ENCODE results near the gene OR7G1.

OR7G1 gene

GRCh38 chr19:9144920-9145319 lies 29.4 kb upstream of the OR7G1 start:
- H3K4me3 ChIP-seq (ENCODE audit: low read length) = peak overlapping the region; percentile 1
- H3K27me3 ChIP-seq (replicated peaks; ENCODE audit: control insufficient read depth, insufficient read depth, low read length) = no peaks in the 10 kb centered on the region
- no peak overlapping the region for H3K9ac ChIP-seq (ENCODE audit: low read length)
- H3K9me3 ChIP-seq (ENCODE audit: control insufficient read depth, low read length) = peaks cover 18% of the 10 kb centered on the region
- peak; percentile 14 for DNase-seq (ENCODE audit: low read depth)
- H3K36me3 ChIP-seq (ENCODE audit: control insufficient read depth, insufficient read depth, low read length, severe bottlenecking) = peaks cover 14% of the 10 kb centered on the region
- H3K4me1 ChIP-seq (ENCODE audit: control insufficient read depth, insufficient read depth, low read length) = peaks cover 8% of the 10 kb centered on the region

- Histone ChIP-seq H3K9me3 (ENCODE audit: control insufficient read depth, low read length) (peaks cover 10% of the 10 kb centered on the region), H3K36me3 (ENCODE audit: control insufficient read depth, insufficient read depth, low read length, severe bottlenecking) (no peaks in the 10 kb centered on the region), H3K9ac (ENCODE audit: low read length) (peak within 1 kb of the TSS; percentile 99), H3K4me3 (ENCODE audit: low read length) (peak within 1 kb of the TSS; percentile 100), H3K4me1 (ENCODE audit: control insufficient read depth, insufficient read depth, low read length) (peaks cover 11% of the 10 kb centered on the region), H3K27me3 (replicated peaks; ENCODE audit: control insufficient read depth, insufficient read depth, low read length) (no peaks in the 10 kb centered on the region)
- peak; percentile 99 for DNase-seq (ENCODE audit: low read depth)
Observed at GRCh38 chr19:9140159-9140874, 24.8 kb upstream of the OR7G1 start, which contains the start of gene ZNF317. Gene ZNF317, plus strand, starts transcription at chr19:9140397. Its CDS starts 15,620 bp downstream, at chr19:9156017.

GRCh38 chr19:9139609-9140158 lies 24.1 kb upstream of the OR7G1 start:
- no peaks in the 10 kb centered on the region for H3K36me3 ChIP-seq (ENCODE audit: control insufficient read depth, insufficient read depth, low read length, severe bottlenecking)
- peak overlapping the region; percentile 99 for H3K9ac ChIP-seq (ENCODE audit: low read length)
- no peak for DNase-seq (ENCODE audit: low read depth)
- H3K9me3 ChIP-seq (ENCODE audit: control insufficient read depth, low read length) = peaks cover 4% of the 10 kb centered on the region
- H3K4me1 ChIP-seq (ENCODE audit: control insufficient read depth, insufficient read depth, low read length) = peaks cover 11% of the 10 kb centered on the region
- no peaks in the 10 kb centered on the region for H3K27me3 ChIP-seq (replicated peaks; ENCODE audit: control insufficient read depth, insufficient read depth, low read length)
- H3K4me3 ChIP-seq (ENCODE audit: low read length) = peak overlapping the region; percentile 100

GRCh38 chr19:9132422-9132821 lies 16.9 kb upstream of the OR7G1 start:
- H3K27me3 ChIP-seq (replicated peaks; ENCODE audit: control insufficient read depth, insufficient read depth, low read length) = no peaks in the 10 kb centered on the region
- no peaks in the 10 kb centered on the region for H3K9me3 ChIP-seq (ENCODE audit: control insufficient read depth, low read length)
- H3K4me3 ChIP-seq (ENCODE audit: low read length) = no peak overlapping the region
- DNase-seq (ENCODE audit: low read depth) = no peak
- H3K4me1 ChIP-seq (ENCODE audit: control insufficient read depth, insufficient read depth, low read length) = no peaks in the 10 kb centered on the region
- H3K36me3 ChIP-seq (ENCODE audit: control insufficient read depth, insufficient read depth, low read length, severe bottlenecking) = no peaks in the 10 kb centered on the region
- no peak overlapping the region for H3K9ac ChIP-seq (ENCODE audit: low read length)

- H3K36me3 ChIP-seq (ENCODE audit: control insufficient read depth, insufficient read depth, low read length, severe bottlenecking) = no peaks in the 10 kb centered on the region
- H3K9me3 ChIP-seq (ENCODE audit: control insufficient read depth, low read length) = no peaks in the 10 kb centered on the region
- H3K9ac ChIP-seq (ENCODE audit: low read length) = no peak overlapping the region
- no peak for DNase-seq (ENCODE audit: low read depth)
- no peak overlapping the region for H3K4me3 ChIP-seq (ENCODE audit: low read length)
- H3K27me3 ChIP-seq (replicated peaks; ENCODE audit: control insufficient read depth, insufficient read depth, low read length) = no peaks in the 10 kb centered on the region
- H3K4me1 ChIP-seq (ENCODE audit: control insufficient read depth, insufficient read depth, low read length) = no peaks in the 10 kb centered on the region
Observed at GRCh38 chr19:9130965-9131364, 15.4 kb upstream of the OR7G1 start.

GRCh38 chr19:9128171-9128570 lies 12.6 kb upstream of the OR7G1 start:
- H3K9ac ChIP-seq (ENCODE audit: low read length) = no peak overlapping the region
- no peaks in the 10 kb centered on the region for H3K9me3 ChIP-seq (ENCODE audit: control insufficient read depth, low read length)
- DNase-seq (ENCODE audit: low read depth) = no peak
- H3K27me3 ChIP-seq (replicated peaks; ENCODE audit: control insufficient read depth, insufficient read depth, low read length) = no peaks in the 10 kb centered on the region
- H3K4me1 ChIP-seq (ENCODE audit: control insufficient read depth, insufficient read depth, low read length) = no peaks in the 10 kb centered on the region
- H3K4me3 ChIP-seq (ENCODE audit: low read length) = no peak overlapping the region
- H3K36me3 ChIP-seq (ENCODE audit: control insufficient read depth, insufficient read depth, low read length, severe bottlenecking) = no peaks in the 10 kb centered on the region

- H3K9me3 ChIP-seq (ENCODE audit: control insufficient read depth, low read length) = no peaks in the 10 kb centered on the region
- H3K9ac ChIP-seq (ENCODE audit: low read length) = no peak within 1 kb of the TSS
- H3K4me1 ChIP-seq (ENCODE audit: control insufficient read depth, insufficient read depth, low read length) = no peaks in the 10 kb centered on the region
- H3K27me3 ChIP-seq (replicated peaks; ENCODE audit: control insufficient read depth, insufficient read depth, low read length) = no peaks in the 10 kb centered on the region
- H3K36me3 ChIP-seq (ENCODE audit: control insufficient read depth, insufficient read depth, low read length, severe bottlenecking) = no peaks in the 10 kb centered on the region
- H3K4me3 ChIP-seq (ENCODE audit: low read length) = no peak within 1 kb of the TSS
- DNase-seq (ENCODE audit: low read depth) = no peak
Observed at GRCh38 chr19:9126900-9127405, 11.4 kb upstream of the OR7G1 start, which contains the start of gene OR7G3. Gene OR7G3, minus strand, starts transcription at chr19:9126950. Its CDS starts 0 bp downstream, at chr19:9126950.

GRCh38 chr19:9116547-9116946 lies 984 bp upstream of the OR7G1 start:
- H3K9ac ChIP-seq (ENCODE audit: low read length) = no peak overlapping the region
- H3K27me3 ChIP-seq (replicated peaks; ENCODE audit: control insufficient read depth, insufficient read depth, low read length) = no peaks in the 10 kb centered on the region
- no peaks in the 10 kb centered on the region for H3K4me1 ChIP-seq (ENCODE audit: control insufficient read depth, insufficient read depth, low read length)
- H3K4me3 ChIP-seq (ENCODE audit: low read length) = no peak overlapping the region
- no peaks in the 10 kb centered on the region for H3K36me3 ChIP-seq (ENCODE audit: control insufficient read depth, insufficient read depth, low read length, severe bottlenecking)
- no peaks in the 10 kb centered on the region for H3K9me3 ChIP-seq (ENCODE audit: control insufficient read depth, low read length)
- no peak for DNase-seq (ENCODE audit: low read depth)

GRCh38 chr19:9109959-9110358 lies 5.6 kb downstream of the OR7G1 start:
- H3K36me3 ChIP-seq (ENCODE audit: control insufficient read depth, insufficient read depth, low read length, severe bottlenecking) = no peaks in the 10 kb centered on the region
- H3K9me3 ChIP-seq (ENCODE audit: control insufficient read depth, low read length) = no peaks in the 10 kb centered on the region
- H3K4me3 ChIP-seq (ENCODE audit: low read length) = no peak overlapping the region
- H3K9ac ChIP-seq (ENCODE audit: low read length) = no peak overlapping the region
- H3K27me3 ChIP-seq (replicated peaks; ENCODE audit: control insufficient read depth, insufficient read depth, low read length) = no peaks in the 10 kb centered on the region
- no peaks in the 10 kb centered on the region for H3K4me1 ChIP-seq (ENCODE audit: control insufficient read depth, insufficient read depth, low read length)
- DNase-seq (ENCODE audit: low read depth) = no peak

GRCh38 chr19:9107375-9107774 lies 8.2 kb downstream of the OR7G1 start, which contains the start of gene OR7G2:
Gene OR7G2, minus strand, starts transcription at chr19:9107475. Its CDS starts 4,232 bp downstream, at chr19:9103243.
- H3K9ac ChIP-seq (ENCODE audit: low read length) = no peak within 1 kb of the TSS
- no peaks in the 10 kb centered on the region for H3K9me3 ChIP-seq (ENCODE audit: control insufficient read depth, low read length)
- H3K27me3 ChIP-seq (replicated peaks; ENCODE audit: control insufficient read depth, insufficient read depth, low read length) = no peaks in the 10 kb centered on the region
- H3K4me3 ChIP-seq (ENCODE audit: low read length) = no peak within 1 kb of the TSS
- H3K4me1 ChIP-seq (ENCODE audit: control insufficient read depth, insufficient read depth, low read length) = no peaks in the 10 kb centered on the region
- no peaks in the 10 kb centered on the region for H3K36me3 ChIP-seq (ENCODE audit: control insufficient read depth, insufficient read depth, low read length, severe bottlenecking)
- no peak for DNase-seq (ENCODE audit: low read depth)

GRCh38 chr19:9086761-9087160 lies 28.8 kb downstream of the OR7G1 start, which contains the start of gene OR1M1:
Gene OR1M1, plus strand, starts transcription at chr19:9087061. Its CDS starts 6,184 bp downstream, at chr19:9093245.
- H3K9me3 ChIP-seq (ENCODE audit: control insufficient read depth, low read length) = no peaks in the 10 kb centered on the region
- DNase-seq (ENCODE audit: low read depth) = no peak
- no peaks in the 10 kb centered on the region for H3K36me3 ChIP-seq (ENCODE audit: control insufficient read depth, insufficient read depth, low read length, severe bottlenecking)
- H3K9ac ChIP-seq (ENCODE audit: low read length) = no peak within 1 kb of the TSS
- no peak within 1 kb of the TSS for H3K4me3 ChIP-seq (ENCODE audit: low read length)
- H3K4me1 ChIP-seq (ENCODE audit: control insufficient read depth, insufficient read depth, low read length) = no peaks in the 10 kb centered on the region
- no peaks in the 10 kb centered on the region for H3K27me3 ChIP-seq (replicated peaks; ENCODE audit: control insufficient read depth, insufficient read depth, low read length)
